NCI-H1105 (cell line): ENCODE measurements around the gene ATP6AP2.
"Not testable (repeated sequence)": the region's sequence is repeated elsewhere in the genome, so short reads cannot be mapped to it uniquely, and the experiment has no call there.

Source experiments
- DNase-seq: peaks from one replicate; lab custom pipeline; 2025; lab: John Stamatoyannopoulos, UW

Gene ATP6AP2

DNA sequence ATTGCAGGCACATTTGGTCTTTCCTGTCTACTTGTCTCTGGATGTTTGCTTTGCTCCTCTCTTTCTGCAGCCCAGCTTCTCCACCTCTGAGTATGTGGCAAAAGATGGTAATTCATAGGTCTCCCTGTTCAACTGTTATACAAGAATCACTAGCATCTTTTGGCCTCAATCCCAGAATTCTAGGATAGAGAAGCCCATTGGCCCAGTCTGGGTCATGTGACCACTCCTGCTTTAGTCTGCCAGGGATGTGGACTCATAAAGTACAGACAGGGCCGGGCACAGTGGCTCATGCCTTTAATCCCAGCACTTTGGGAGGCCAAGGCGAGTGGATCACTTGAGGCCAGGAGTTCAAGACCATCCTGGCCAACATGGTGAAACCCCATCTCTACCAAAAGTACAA lies 5.4 kb upstream of the ATP6AP2 start:
- peak; percentile 23 for DNase-seq

DNA sequence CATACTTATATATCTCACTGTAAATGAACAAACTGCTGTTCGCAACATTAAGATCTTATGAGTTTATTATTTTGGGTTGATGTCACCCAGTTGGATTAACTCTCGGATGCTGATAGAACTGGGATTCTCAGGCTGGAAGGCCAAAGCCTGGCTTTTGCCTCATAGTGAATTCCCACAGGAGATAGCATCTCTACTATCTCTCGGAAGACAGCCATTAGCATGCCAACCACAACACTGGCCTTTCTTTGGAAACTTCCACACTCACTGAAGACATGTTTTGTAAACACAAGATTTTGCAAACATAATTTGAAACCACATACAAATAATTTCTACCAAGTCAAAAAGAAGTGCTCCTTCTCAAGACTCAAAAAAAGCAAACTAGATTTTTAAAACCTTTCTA lies 4.5 kb upstream of the ATP6AP2 start:
- DNase-seq = no peak

DNA sequence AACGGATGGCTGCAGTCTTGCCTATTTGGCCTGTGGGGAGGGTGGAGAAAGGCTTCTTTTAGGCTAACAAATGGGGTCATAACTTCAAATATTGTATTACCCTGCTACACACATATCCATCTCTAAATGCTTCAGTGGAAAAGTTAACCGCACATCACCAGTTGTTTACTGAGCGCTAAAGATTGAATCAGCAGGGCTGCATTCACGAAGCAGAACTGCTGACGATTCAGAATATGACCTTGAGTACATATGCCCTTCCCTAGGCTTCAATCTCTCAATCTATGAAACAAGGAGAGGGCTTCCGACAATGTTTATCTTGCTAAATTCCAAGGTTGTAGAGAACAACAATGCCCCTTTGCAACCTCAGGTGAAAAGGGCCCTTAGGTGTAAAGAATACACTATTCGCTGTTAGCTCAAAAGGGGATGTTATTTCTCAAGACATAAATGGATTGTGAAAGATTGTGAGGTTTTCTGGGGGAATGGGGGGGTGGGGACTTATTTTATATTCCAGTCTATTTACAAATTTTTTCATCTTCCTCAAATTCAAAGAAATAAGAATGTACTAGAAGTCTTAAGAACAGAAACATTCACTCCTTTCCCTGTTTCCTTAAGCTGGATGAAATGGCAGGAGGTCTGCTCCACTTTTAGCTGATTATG lies 2.6 kb upstream of the ATP6AP2 start:
- DNase-seq = no peak

- DNase-seq = no peak
These were observed 1.6 kb upstream of the ATP6AP2 start for GRCh38 chrX:40579141-40579540.

DNA sequence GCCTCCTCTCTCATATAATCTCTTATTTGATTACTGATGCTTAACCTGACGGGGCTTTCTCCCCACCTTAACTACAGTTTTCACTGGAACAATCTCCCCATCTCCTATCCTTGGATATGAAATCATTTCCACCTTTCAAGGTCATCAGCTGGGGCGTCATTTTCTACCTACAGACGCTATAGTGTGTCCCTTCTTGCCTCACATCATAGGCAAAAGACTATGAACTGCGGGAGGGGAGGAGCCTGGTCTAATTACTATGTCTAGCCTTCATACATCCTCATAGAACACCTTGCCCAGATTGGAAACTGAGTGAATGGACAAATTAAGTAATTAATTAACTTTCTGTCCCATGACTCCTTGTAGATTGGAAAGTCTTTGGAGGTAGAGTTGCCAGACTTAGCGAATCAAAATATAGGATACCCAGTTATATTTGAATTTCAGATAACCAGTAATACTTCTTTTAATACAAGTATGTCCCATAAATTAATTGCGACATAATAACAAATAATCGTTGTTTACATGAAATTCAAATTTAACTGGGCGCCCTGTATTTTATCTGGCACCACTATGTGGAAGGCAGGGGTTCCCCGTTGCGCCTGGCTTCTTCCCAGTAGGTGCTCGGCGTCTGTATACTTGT lies 752 bp upstream of the ATP6AP2 start:
- DNase-seq = no peak

DNA sequence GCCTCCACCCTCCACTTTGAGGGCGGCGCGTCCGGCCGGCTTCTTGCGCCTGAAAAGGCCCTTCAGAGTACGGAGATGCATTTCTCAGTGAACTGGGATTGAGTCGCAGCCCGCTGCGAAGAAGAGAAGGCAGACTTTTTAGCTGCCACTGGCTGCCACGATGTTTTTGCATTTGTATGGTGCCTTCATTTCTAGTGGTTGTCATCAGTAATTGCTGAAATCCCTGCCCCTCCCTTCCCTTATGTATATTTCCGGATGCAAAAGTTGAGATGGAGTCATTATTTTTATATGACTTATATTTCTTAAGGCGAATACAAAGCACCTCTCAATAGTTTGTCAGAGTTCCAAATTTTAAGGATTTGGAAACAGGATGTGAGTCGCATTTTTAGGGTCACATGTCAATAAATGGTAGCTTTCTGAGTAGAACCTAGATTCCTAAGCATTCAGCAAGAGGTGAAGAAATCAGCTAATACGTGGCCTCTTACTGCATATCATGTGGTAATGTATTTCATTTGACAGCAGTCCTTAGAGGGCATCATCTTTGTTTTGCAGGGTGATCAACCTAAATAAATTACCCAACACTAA lies 658 bp downstream of the ATP6AP2 start:
- DNase-seq = no peak

- not testable (repeated sequence) for DNase-seq
These were observed 1.4 kb downstream of the ATP6AP2 start for GRCh38 chrX:40582178-40582577.

DNA sequence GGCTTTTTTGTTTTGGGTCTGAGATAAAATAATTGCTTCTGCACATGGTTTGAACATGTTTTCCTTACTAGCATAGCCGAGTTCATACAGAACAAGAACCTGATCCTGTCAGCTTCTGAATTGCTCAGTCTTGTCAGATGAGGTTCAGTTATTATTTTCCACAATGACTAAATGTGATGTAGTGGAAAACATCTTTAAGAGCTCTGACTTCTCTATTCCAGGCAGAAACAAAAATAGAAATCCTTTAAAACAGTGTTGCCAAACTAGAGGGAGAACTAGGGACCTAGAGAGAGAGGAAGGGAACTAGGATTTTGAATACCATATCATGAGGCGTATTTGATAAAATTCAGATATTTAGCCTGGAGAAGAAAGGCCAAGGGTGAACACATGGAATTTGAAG lies 2.0 kb downstream of the ATP6AP2 start:
- no peak for DNase-seq

GRCh38 chrX:40587623-40588022 lies 6.9 kb downstream of the ATP6AP2 start:
- DNase-seq = not testable (repeated sequence)

DNA sequence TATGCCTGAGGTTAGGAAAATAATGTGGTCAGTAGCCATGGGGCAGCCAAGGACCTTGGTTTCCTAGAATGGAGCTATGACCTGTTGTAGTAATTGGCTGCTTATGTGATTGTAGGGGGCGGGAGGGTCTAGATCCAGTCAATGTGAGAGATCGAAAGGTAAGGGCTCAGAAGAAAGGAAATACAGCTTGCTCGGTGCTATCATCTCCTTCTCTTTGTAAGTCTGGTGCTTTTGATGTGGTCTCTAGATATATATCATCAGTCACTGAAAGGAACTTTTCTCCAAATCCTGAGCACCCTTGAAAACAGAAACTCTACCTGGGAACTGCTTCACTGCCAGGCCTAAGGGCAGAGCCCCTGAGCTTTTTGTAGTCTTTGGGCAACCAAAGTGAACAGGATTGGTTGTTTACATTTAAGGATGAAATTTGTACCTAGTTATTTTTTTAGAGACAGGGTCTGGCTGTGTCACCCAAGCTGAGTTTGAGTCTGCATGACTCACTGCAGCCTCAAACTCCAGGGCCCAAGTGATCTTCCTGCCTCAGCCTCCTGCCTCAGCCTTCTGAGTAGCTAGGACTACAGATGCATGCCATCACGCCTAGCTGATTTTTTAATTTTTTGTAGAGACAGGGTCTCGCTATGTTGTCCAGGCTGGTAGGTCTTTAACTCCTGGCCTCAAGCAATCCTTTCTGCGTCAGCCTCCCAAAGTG lies 9.0 kb downstream of the ATP6AP2 start:
- DNase-seq = not testable (repeated sequence)

GRCh38 chrX:40603446-40603845 lies 22.7 kb downstream of the ATP6AP2 start:
- no peak for DNase-seq

GRCh38 chrX:40607381-40607780 lies 26.6 kb downstream of the ATP6AP2 start:
- DNase-seq = no peak

- DNase-seq = no peak
These were observed 31.7 kb downstream of the ATP6AP2 start for GRCh38 chrX:40612511-40612910.

DNA sequence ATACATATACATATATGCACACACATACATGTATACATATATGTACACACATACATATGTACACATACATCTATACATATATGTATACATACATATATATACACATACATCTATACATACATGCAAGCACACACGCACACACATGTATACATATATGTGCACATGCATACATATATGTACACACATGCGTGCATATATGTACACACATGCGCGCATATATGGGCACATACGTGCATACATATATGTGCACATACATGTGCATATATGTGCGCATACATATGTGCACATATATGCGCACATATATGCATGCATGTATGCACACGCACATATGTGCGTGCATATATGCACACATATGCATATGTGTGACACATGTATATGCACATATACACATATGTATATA lies 35.2 kb downstream of the ATP6AP2 start:
- no peak for DNase-seq

GRCh38 chrX:40617566-40617965 lies 36.8 kb downstream of the ATP6AP2 start:
- no peak for DNase-seq

DNA sequence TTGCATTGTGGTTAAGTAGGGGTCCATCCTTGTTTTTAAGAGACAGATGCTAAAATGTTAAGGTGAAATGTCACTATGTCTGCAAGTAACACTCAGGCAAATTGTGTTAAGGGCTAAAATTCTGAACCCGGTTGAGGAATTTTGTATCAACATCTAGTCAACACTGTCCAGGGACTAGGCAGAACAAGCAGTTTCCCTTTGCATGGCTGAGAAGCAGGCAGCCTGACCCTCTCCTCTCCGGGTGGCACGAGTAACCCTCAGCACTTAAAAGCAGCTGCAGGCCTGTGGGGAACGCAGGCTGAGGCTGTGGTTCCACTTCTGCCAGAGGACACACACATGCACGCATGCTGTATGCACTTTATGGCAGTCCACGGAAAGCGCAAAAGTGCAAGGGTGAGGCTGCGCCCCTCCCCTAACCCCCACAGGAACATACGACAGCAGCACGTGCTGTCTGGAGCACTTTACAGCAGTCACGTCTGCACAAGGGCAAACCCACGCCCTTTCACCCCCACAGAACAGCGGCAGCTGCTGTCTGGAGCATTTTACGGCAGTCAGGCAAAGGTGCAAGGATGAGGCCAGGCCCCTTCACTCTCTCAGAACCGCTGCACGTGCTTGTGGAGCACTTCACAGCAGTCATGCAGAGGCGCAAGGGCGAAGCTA lies 41.8 kb downstream of the ATP6AP2 start:
- DNase-seq = no peak

GRCh38 chrX:40623139-40623536 lies 42.4 kb downstream of the ATP6AP2 start, which contains the start of gene MPC1L:
Gene MPC1L (plus strand): TSS chrX:40623428. CDS start chrX:40623566, 138 bp downstream.
- DNase-seq = no peak

- DNase-seq = no peak
These were observed 42.9 kb downstream of the ATP6AP2 start for GRCh38 chrX:40623665-40624064.

GRCh38 chrX:40625294-40625693 lies 44.5 kb downstream of the ATP6AP2 start:
- no peak for DNase-seq

DNA sequence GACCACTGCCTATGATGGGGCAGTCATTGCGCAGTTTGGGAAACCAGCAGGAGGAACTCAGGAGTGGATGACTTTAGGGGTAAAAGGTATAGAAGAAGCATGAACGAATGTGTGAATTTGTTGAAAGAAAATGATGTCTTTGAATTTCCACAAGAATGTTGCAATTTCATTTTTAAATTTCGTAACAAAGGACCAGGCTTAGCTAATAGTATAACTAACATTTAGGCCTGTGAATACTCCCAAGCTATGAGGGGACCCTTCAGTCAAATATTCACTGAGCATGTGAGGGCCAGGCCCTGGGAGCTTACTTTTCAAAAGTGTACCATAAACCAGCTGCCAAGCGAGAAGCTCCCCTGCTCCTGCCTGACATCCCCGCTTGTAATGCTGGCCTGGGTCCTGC lies 47.7 kb downstream of the ATP6AP2 start:
- no peak for DNase-seq

DNA sequence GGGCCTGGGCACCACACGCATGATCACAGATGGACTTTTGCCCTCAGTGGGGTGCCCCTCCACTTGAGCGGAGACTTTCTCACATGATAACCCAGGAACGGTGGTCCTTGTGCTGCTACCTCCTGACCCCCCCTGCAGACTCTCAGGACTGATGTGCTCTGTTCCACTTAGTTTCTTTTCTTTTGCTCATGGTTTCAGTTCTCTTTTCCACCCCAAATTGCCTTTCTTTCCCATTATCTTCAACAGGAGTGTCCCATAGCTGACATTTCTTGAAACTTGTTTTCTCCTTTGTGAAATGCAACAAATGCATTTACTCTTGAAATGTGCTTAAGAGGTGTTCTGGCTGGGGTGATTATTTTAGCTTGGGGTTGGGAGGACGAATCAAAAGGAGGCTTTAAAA lies 51.4 kb downstream of the ATP6AP2 start:
- no peak for DNase-seq

DNA sequence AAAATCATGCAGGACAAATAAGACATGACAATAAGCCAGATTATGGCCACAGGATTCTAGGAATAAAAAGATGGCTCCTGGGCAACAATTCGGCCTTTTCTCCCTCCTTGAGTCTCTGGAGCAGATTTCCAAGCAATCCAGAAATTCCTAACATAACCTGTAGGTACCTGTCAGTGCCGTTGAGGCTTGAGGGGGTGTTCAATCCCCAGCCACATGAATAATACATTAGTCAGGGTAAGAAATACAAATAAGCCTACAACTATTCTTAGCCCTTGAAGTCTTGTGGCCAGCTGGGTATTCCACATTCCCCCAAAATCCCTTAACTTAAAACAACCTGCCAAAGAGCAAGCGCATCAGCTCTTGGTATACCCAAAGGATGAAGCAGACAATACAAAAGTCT lies 56.9 kb downstream of the ATP6AP2 start:
- no peak for DNase-seq
